ENCODE data around the gene ALDH1L2.

The ALDH1L2 gene

GRCh38 chr12:105083031-105083430, 1.2 kb downstream of the ALDH1L2 start:
- DNase-seq: no peak

GRCh38 chr12:105078712-105079570, 5.3 kb downstream of the ALDH1L2 start:
- DNase-seq: no peak

GRCh38 chr12:105077435-105077834, 6.8 kb downstream of the ALDH1L2 start:
- DNase-seq: no peak

GRCh38 chr12:105076913-105077312, 7.3 kb downstream of the ALDH1L2 start:
- no peak for DNase-seq

- DNase-seq: no peak
Observed at GRCh38 chr12:105076098-105076497, 8.2 kb downstream of the ALDH1L2 start.

- no peak for DNase-seq
Observed at GRCh38 chr12:105072888-105073488, 11.3 kb downstream of the ALDH1L2 start.

- no peak for DNase-seq
Observed at GRCh38 chr12:105071981-105072380, 12.3 kb downstream of the ALDH1L2 start.

- DNase-seq: no peak
Observed at GRCh38 chr12:105069936-105070702, 14.1 kb downstream of the ALDH1L2 start.

- DNase-seq: no peak
Observed at GRCh38 chr12:105067511-105068031, 16.7 kb downstream of the ALDH1L2 start.

GRCh38 chr12:105064564-105065178, 19.6 kb downstream of the ALDH1L2 start:
- DNase-seq: no peak

- DNase-seq: no peak
Observed at GRCh38 chr12:105060715-105061378, 23.4 kb downstream of the ALDH1L2 start.

- no peak for DNase-seq
Observed at GRCh38 chr12:105057174-105057573, 27.1 kb downstream of the ALDH1L2 start.

GRCh38 chr12:105053116-105053572, 31.1 kb downstream of the ALDH1L2 start:
- peak; percentile 68 to 80 for DNase-seq

- DNase-seq: no peak
Observed at GRCh38 chr12:105051981-105052380, 32.3 kb downstream of the ALDH1L2 start.

- DNase-seq: no peak
Observed at GRCh38 chr12:105048315-105048714, 35.9 kb downstream of the ALDH1L2 start.

GRCh38 chr12:105047308-105047707, 37.0 kb downstream of the ALDH1L2 start:
- DNase-seq: no peak

GRCh38 chr12:105041186-105041585, 43.1 kb downstream of the ALDH1L2 start:
- DNase-seq: no peak

GRCh38 chr12:105040476-105040875, 43.8 kb downstream of the ALDH1L2 start:
- no peak for DNase-seq

- no peak for DNase-seq
Observed at GRCh38 chr12:105036937-105037649, 47.2 kb downstream of the ALDH1L2 start.

- no peak for DNase-seq
Observed at GRCh38 chr12:105033851-105034250, 50.4 kb downstream of the ALDH1L2 start.

- no peak for DNase-seq
Observed at GRCh38 chr12:105032703-105033357, 51.4 kb downstream of the ALDH1L2 start.

Measured in activated CD4-positive, alpha-beta T cell treated with anti-CD3 and anti-CD28 coated beads, Interleukin-2, amount 50 U/mL, for 4 hours (primary cell).